HCT116 (cell line): ENCODE results near the gene FRMD4A. TPM values are rescaled to one million over a fixed set of nuclear protein-coding genes. Genes with fewer than 3 reads are reported as not detected.

ENCODE experiments used
- ATAC-seq: fragments of 200-7000 bp; cut with Tn5 transposase; 2 replicates; pipeline ENCODE4 v1.9.1; 2020; ENCODE audit warnings: mild to moderate bottlenecking, moderate library complexity
- BruUV-seq: library from RNA; stranded (reverse); fragments of 400-500 nt; replicated peaks from 2 replicates; lab custom pipeline; 2021; lab: Mats Ljungman, UMichigan
- CTCF ChIA-PET: fragments of 300-600 bp; sonication (Branson Sonifier 250); formaldehyde crosslinking; loops from one replicate; lab custom pipeline; 2021; ENCODE audit warnings: antibody characterized with exemption; lab: Charles Lee
- POLR2A ChIA-PET: fragments of 300-600, 350-600 bp; sonication (Branson Sonifier 250); formaldehyde crosslinking; loops from one replicate; lab custom pipeline; 2021; ENCODE audit warnings: antibody characterized with exemption; lab: Charles Lee
- RAD21 ChIA-PET, 2 experiments: fragments of 300-600 bp; sonication (Branson Sonifier 250); formaldehyde crosslinking; loops; one replicate each; lab custom pipeline; 2023; ENCODE audit warnings: low total read pairs in 2 of 2; ENCODE audit not compliant: uncharacterized antibody in 2 of 2, unreplicated experiment in 2 of 2, low non-redundant PET in 1 of 2; lab: Charles Lee
- DNase-seq: peaks from one replicate; pipeline ENCODE4 v3.0.0-alpha.2; 2010; ENCODE audit warnings: low read depth, low spot score
- H2AFZ ChIP-seq: fragments of 200-600 bp; shearing (Covaris generic), sonication (generic); 2 replicates; pipeline ENCODE4 v1.6.1; 2017; ENCODE audit warnings: low read depth, mixed run types, mixed read lengths, antibody characterized with exemption, low read length; ENCODE audit not compliant: poor library complexity, severe bottlenecking
- H3K27ac ChIP-seq: 2 replicates; pipeline ENCODE4 v1.5.1; 2012; ENCODE audit warnings: low read depth, low read length
- H3K27me3 ChIP-seq: fragments of 200-600 bp; sonication (generic); 2 replicates; pipeline ENCODE4 v1.6.1; 2016; ENCODE audit warnings: mixed run types, low read length, mixed read lengths; ENCODE audit not compliant: insufficient read depth
- H3K36me3 ChIP-seq, 2 experiments: fragments of 200-500 bp in 1 of 2; fragments of 200-600 bp in 1 of 2; sonication (Bioruptor generic) in 1 of 2; sonication (generic) in 1 of 2; 2 replicates each; pipeline versions ENCODE4 v1.5.1 to v1.6.1; 2014 to 2016; ENCODE audit warnings: low read length in 2 of 2, inconsistent platforms in 1 of 2, mixed read lengths in 1 of 2, mixed run types in 1 of 2; ENCODE audit not compliant: insufficient read depth in 2 of 2, control insufficient read depth in 1 of 2
- H3K4me1 ChIP-seq, 2 experiments: fragments of 200-600 bp in 1 of 2; sonication (generic) in 1 of 2; 2 replicates each; pipeline versions ENCODE4 v1.5.1 to v1.6.1; 2012 to 2017; ENCODE audit warnings: low read length in 2 of 2, inconsistent platforms in 1 of 2, mild to moderate bottlenecking in 1 of 2, mixed read lengths in 1 of 2, mixed run types in 1 of 2, moderate library complexity in 1 of 2; ENCODE audit not compliant: insufficient read depth in 2 of 2, control insufficient read depth in 1 of 2
- H3K4me2 ChIP-seq: fragments of 200-600 bp; sonication (generic); 2 replicates; pipeline ENCODE4 v1.6.1; 2017; ENCODE audit warnings: mixed run types, low read length, mixed read lengths
- H3K4me3 ChIP-seq, 2 experiments: fragments of 200-600 bp in 1 of 2; sonication (generic) in 1 of 2; replicated peaks in 1 of 2; 2 replicates each; pipeline ENCODE4 v1.5.1; 2011 to 2016; ENCODE audit warnings: low read length in 2 of 2, control low read depth in 1 of 2, low read depth in 1 of 2, mild to moderate bottlenecking in 1 of 2, mixed read lengths in 1 of 2, mixed run types in 1 of 2
- H3K79me2 ChIP-seq: fragments of 200-600 bp; sonication (generic); 2 replicates; pipeline ENCODE4 v1.6.1; 2017; ENCODE audit warnings: mild to moderate bottlenecking, mixed run types, low read length, moderate library complexity, mixed read lengths; ENCODE audit not compliant: insufficient read depth
- H3K9ac ChIP-seq: fragments of 200-600 bp; sonication (generic); 2 replicates; pipeline ENCODE4 v1.6.1; 2016; ENCODE audit warnings: low read length, mixed read lengths
- H3K9me2 ChIP-seq: fragments of 200-600 bp; sonication (generic), shearing (Covaris generic); 2 replicates; pipeline ENCODE4 v1.6.1; 2017; ENCODE audit warnings: mixed run types, mild to moderate bottlenecking, moderate library complexity; ENCODE audit not compliant: insufficient read depth
- H3K9me3 ChIP-seq, 2 experiments: fragments of 200-500 bp in 1 of 2; fragments of 200-600 bp in 1 of 2; sonication (Bioruptor generic) in 1 of 2; sonication (generic) in 1 of 2; 2 replicates each; pipeline ENCODE4 v1.6.1; 2014 to 2017; ENCODE audit warnings: low read length in 2 of 2, mixed read lengths in 2 of 2, inconsistent platforms in 1 of 2, low read depth in 1 of 2, mild to moderate bottlenecking in 1 of 2, mixed run types in 1 of 2, moderate library complexity in 1 of 2; ENCODE audit not compliant: control insufficient read depth in 1 of 2, insufficient read depth in 1 of 2
- H4K20me1 ChIP-seq: fragments of 200-600 bp; sonication (generic), shearing (Covaris generic); 2 replicates; pipeline ENCODE4 v1.6.1; 2017; ENCODE audit warnings: mixed run types, mild to moderate bottlenecking, moderate library complexity; ENCODE audit not compliant: insufficient read depth
- CBX3 ChIP-seq: IDR thresholded peaks from 2 replicates; pipeline ENCODE4 v1.6.1; 2012; ENCODE audit warnings: low read depth
- CEBPB ChIP-seq: IDR thresholded peaks from 2 replicates; pipeline ENCODE4 v1.6.1; 2012; ENCODE audit warnings: low read depth
- CTCF ChIP-seq, 3 experiments: fragments of 200-600 bp in 1 of 3; sonication (generic) in 1 of 3; IDR thresholded peaks in 2 of 3; conservative IDR thresholded peaks in 1 of 3; 2 replicates each; pipeline ENCODE4 v1.5.1; 2012 to 2017; ENCODE audit warnings: low read depth in 2 of 3, low read length in 2 of 3, antibody characterized with exemption in 1 of 3, borderline replicate concordance in 1 of 3, control low read depth in 1 of 3, mild to moderate bottlenecking in 1 of 3, mixed read lengths in 1 of 3, mixed run types in 1 of 3, moderate library complexity in 1 of 3; ENCODE audit not compliant: insufficient read depth in 1 of 3
- ELF1 ChIP-seq: IDR thresholded peaks from 2 replicates; pipeline ENCODE4 v1.6.1; 2012; ENCODE audit warnings: low read depth, borderline replicate concordance
- EZH2 ChIP-seq: fragments of 200-600 bp; sonication (generic); IDR thresholded peaks from 2 replicates; pipeline ENCODE4 v1.6.1; 2017; ENCODE audit warnings: antibody characterized with exemption, mixed run types
- EZH2phosphoT487 ChIP-seq: fragments of 200-600 bp; IDR thresholded peaks from 2 replicates; pipeline ENCODE4 v1.6.1; 2018; ENCODE audit warnings: antibody characterized with exemption, borderline replicate concordance
- FOSL1 ChIP-seq: IDR thresholded peaks from 2 replicates; pipeline ENCODE4 v1.6.1; 2012; ENCODE audit warnings: low read depth
- JUND ChIP-seq: IDR thresholded peaks from 2 replicates; pipeline ENCODE4 v1.6.1; 2012
- MAX ChIP-seq: IDR thresholded peaks from 2 replicates; pipeline ENCODE4 v1.6.1; 2012
- REST ChIP-seq: IDR thresholded peaks from 2 replicates; pipeline ENCODE4 v1.6.1; 2012; ENCODE audit warnings: low read depth
- SIN3A ChIP-seq: IDR thresholded peaks from 2 replicates; pipeline ENCODE4 v1.6.1; 2012; ENCODE audit warnings: low read depth
- SP1 ChIP-seq: IDR thresholded peaks from 2 replicates; pipeline ENCODE4 v1.6.1; 2012; ENCODE audit warnings: low read depth
- ZBTB33 ChIP-seq: IDR thresholded peaks from 2 replicates; pipeline ENCODE4 v1.6.1; 2011; ENCODE audit warnings: mild to moderate bottlenecking, low read length, moderate library complexity; ENCODE audit not compliant: insufficient replicate concordance; ENCODE audit errors: extremely low read depth
- ZFX ChIP-seq: fragments of 450-650 bp; IDR thresholded peaks from 2 replicates; pipeline ENCODE4 v1.6.1; 2017
- intact Hi-C: fragments of 100-400 bp; cut with micrococcal nuclease; formaldehyde crosslinking; loops from 2 replicates; pipeline ENCODE4 v1.10.0; 2022
- total RNA-seq: library from RNA; stranded (reverse); gene quantifications from one replicate; pipeline ENCODE4 v1.2.1, GENCODE V29; 2021; ENCODE audit not compliant: unreplicated experiment

Gene FRMD4A
- total RNA-seq, 1 experiment from 2014 or later: 0.20 TPM

GRCh38 chr10:14080795-14081194 is 249.9 kb downstream of the FRMD4A start:
- Histone ChIP-seq H3K4me1 (no peaks in the 10 kb centered on the region), H2AFZ (no peak overlapping the region), H3K27ac (no peak overlapping the region), H4K20me1 (no peaks in the 10 kb centered on the region), H3K9ac (no peak overlapping the region), H3K9me2 (no peaks in the 10 kb centered on the region), H3K79me2 (no peaks in the 10 kb centered on the region), H3K9me3 (no peaks in the 10 kb centered on the region), H3K27me3 (peaks cover 46% of the 10 kb centered on the region), H3K4me2 (no peak overlapping the region), H3K36me3 (no peaks in the 10 kb centered on the region), H3K4me3 (no peak overlapping the region)
- ChIA-PET POLR2A (no interaction called here), RAD21 (no interaction called here), CTCF (no interaction called here)
- ATAC-seq: no peak
- TF ChIP-seq ZFX (no peak), EZH2 (no peak), SP1 (no peak), SIN3A (no peak), REST (no peak)
- BruUV-seq: no TSS peak
- intact Hi-C loops: loop anchor here (5.0 kb wide), 1 partner anchor 393 kb away; no protein-coding TSS in a partner anchor
- DNase-seq: no peak

- H3K4me3 ChIP-seq: no peak overlapping the region
- ATAC-seq (no peak), DNase-seq (no peak)
- ChIA-PET CTCF (no interaction called here), RAD21 (no interaction called here), POLR2A (no interaction called here)
- no peak overlapping the region for H3K4me2 ChIP-seq
- no peaks in the 10 kb centered on the region for H3K79me2 ChIP-seq
- H4K20me1 ChIP-seq: no peaks in the 10 kb centered on the region
- BruUV-seq: no TSS peak
- H3K27me3 ChIP-seq: peaks cover 36% of the 10 kb centered on the region
- H2AFZ ChIP-seq: no peak overlapping the region
- H3K9me2 ChIP-seq: no peaks in the 10 kb centered on the region
- H3K9me3 ChIP-seq: no peaks in the 10 kb centered on the region
- H3K9ac ChIP-seq: no peak overlapping the region
- H3K36me3 ChIP-seq: no peaks in the 10 kb centered on the region
- intact Hi-C loops: no loop called here
- no peak overlapping the region for H3K27ac ChIP-seq
- peaks cover 6 to 10% of the 10 kb centered on the region in 2 experiments; a peak in 2 of 4 replicates for H3K4me1 ChIP-seq
- TF ChIP-seq CBX3: no peak
- TF ChIP-seq CTCF (IDR thresholded peaks at IDR 0.05 in 2 of 3, conservative IDR thresholded peaks at IDR 0.05 in 1 of 3; ENCODE audit: borderline replicate concordance in 1 of 3, insufficient read depth in 1 of 3, low read depth in 2 of 3, low read length in 2 of 3): no peak
- no peak for TF ChIP-seq MAX
- TF ChIP-seq ZBTB33: no peak
- no peak for TF ChIP-seq FOSL1
- TF ChIP-seq JUND: no peak
- no peak for TF ChIP-seq EZH2phosphoT487
- no peak for TF ChIP-seq ELF1
- no peak for TF ChIP-seq CEBPB
Measured at GRCh38 chr10:14077430-14077829, 253.3 kb downstream of the FRMD4A start.
